Measurements from ENCODE around the gene CHRDL1.
"Not testable (repeated sequence)": the region's sequence is repeated elsewhere in the genome, so short reads cannot be mapped to it uniquely, and the experiment has no call there.

CHRDL1 gene, protein sequence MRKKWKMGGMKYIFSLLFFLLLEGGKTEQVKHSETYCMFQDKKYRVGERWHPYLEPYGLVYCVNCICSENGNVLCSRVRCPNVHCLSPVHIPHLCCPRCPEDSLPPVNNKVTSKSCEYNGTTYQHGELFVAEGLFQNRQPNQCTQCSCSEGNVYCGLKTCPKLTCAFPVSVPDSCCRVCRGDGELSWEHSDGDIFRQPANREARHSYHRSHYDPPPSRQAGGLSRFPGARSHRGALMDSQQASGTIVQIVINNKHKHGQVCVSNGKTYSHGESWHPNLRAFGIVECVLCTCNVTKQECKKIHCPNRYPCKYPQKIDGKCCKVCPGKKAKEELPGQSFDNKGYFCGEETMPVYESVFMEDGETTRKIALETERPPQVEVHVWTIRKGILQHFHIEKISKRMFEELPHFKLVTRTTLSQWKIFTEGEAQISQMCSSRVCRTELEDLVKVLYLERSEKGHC

DNA sequence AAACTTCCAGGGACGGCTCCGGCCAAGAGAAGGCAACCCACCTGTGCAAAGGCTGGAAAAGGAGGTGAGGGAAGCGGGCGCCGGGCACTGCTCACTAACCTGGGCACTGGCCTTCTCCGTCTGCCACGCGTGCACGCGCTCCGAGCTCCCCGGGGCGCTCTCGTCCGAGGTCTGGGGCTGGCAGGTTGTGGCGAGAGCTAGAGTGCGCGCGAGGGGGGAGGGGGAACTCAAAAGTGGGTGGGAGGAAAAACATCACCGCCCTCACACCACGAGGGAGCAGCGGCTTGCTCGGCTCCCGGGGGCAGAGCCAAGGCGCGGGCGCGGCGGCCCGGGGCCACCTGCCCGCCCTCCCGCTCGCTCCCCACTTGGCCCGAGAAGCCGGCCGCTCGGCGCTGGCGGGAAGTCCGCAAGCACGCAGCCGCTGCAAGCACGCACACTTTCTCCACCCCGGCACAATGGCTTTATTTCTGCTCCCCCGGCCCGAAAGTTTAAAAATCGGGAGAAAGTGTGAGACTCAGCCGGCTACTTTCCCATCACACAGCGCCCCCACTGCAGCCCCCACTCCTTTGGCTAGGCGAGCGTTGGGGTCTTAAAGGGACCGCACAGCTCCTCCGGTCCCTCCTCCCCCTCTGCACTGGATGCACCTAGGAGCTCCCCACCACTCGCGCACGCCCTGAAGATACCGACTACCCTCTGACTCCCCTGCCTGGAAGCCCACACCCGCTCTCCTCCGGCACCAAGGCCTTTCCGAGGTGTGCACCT lies at the start of gene CHRDL1:
Gene CHRDL1, minus strand, starts transcription at position 173 of the 762 bp plus-strand sequence. CDS start 3,636 bp downstream, outside the sequence.
- DNase-seq, result no peak

GRCh38 chrX:110836982-110837381 lies 41.4 kb upstream of the CHRDL1 start:
- no peak for DNase-seq

DNA sequence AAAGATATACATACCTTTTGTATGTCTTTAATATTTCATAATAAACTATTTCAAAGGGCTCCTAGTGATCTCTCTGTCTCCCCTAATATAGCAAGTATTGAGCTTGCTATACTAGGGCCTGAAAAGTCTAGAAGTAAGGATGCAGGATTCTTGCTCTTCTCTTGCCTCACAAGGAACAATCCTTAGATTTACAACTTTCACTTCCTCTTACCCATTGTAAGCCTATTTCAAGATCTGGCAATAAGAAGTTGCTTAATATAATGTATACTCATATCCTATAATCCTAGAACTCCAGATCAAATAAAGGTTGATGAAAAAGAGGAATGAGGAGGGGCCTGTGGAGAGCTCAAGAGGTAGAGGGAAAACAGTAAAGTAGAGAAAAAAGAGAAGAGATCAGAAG lies 40.8 kb upstream of the CHRDL1 start:
- DNase-seq, result no peak

DNA sequence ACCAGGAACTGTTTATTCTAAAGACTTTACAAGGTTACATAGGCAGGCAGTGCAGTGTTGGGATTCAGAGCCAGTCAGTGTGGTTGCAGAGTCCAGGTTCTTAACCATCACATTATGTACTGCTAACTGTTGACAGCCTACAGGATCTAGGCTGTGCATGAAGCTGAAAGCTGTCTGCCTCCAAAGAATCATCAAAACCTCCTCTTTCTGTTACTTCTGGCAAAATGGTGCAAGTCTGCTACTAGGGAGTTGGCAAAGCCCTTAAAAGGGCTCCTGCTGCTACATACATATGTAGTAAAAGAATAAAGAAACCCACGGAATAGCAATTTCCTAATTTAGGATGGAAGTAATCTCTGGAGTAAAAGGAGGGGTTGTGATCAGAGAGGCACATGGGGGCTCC lies 40.4 kb upstream of the CHRDL1 start:
- DNase-seq, result no peak

DNA sequence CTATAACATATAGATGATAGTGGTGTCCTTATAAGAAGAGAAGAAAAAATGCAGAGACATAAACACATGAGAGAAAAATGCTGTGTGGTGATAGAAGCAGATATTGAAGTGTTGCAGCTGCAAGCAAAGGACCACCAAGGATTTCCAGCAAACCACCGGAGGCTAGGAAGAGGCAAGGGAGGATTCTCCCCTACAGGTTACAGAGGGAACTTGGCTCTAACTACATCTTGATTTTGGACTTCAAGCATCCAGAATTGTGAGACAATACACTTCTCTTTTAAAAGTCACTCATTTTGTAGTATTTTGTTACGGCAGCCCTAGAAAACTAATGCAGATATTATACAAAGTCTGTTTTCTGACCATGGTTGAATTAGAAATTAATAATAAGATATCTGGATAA lies 30.4 kb upstream of the CHRDL1 start:
- no peak for DNase-seq

- not testable (repeated sequence) for DNase-seq
Observed at GRCh38 chrX:110816543-110816942, 20.9 kb upstream of the CHRDL1 start.

- DNase-seq, result no peak
Observed at GRCh38 chrX:110806145-110806544, 10.5 kb upstream of the CHRDL1 start.

DNA sequence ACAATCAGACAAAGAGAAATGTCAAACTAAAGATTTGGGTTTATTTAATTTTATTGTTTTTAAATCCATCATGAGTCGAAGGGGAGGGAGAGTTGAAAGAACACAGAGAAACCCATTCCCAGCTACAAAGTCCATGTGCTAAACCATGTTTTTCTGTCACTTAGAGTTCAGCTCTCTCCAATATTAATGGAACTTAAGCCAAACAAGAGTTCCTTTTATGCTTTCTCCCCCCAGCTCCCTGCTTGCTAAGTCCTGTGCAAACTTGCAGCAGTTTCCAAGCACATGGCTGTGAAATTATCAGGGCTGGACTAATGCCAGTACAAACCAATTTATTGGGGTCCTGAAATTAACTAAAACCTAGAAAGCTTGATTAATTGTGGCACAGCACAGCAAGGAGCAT lies 9.7 kb upstream of the CHRDL1 start:
- DNase-seq, result no peak

DNA sequence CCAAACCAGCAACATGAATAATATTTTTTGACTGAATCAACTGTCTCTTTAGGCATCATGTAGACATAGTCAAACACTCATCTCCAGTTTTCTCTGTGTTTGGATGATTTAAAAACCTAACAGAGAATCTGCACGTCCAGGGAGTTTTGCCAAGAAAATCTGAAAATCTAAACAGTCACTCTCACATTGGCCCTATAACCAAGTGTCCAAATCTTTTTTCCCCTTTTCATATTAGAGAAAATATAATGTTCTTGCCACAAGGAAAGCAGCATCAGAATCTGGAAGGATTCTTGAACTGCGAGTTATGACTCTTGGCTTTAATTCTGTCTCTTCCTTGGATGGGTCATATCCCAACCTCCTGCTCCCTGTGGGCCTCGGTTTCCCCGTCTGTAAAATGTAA lies 8.8 kb upstream of the CHRDL1 start:
- DNase-seq, result no peak

GRCh38 chrX:110803506-110803905 lies 7.9 kb upstream of the CHRDL1 start:
- DNase-seq, result no peak

- DNase-seq, result no peak
Observed at GRCh38 chrX:110796407-110796697, 735 bp upstream of the CHRDL1 start.

DNA sequence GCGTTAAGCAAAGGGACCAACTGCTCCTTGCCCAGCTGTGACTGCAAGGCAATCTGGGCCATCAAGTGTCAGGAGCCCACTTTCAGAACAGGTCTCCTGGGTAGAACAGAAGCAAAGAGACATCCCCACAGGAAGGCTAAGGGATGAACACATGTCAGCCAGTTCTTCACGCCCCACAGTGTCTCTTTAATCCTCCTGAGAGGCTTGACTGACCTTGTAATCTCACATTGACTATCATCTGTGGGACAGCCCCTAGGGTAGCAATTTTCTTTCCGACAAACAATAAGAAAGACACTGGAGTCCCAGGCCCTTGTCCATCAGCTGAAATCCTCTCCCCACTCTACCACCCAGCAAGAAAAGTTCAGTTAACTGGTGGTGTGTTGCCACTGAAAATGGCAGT lies 1.0 kb downstream of the CHRDL1 start:
- DNase-seq, result no peak

DNA sequence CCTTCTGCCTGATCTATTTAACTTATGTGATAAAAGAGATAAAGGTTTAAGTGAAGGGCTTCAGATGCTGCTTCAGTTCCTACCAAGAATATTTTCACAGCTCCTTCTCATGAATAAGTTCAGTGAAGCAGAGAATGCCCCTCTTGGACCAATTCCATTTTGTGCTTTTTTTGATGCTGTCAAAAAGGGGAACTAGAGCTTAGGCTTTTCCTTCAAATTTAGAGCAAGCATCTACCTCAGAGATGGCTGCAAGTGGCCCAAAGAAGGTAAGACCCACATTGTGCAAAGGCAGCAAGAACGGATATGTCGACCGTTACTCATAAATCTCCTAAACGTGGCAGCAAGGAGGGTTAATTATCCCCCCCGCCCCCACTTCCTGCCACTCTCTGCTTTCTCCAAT lies 4.5 kb downstream of the CHRDL1 start:
- no peak for DNase-seq

DNA sequence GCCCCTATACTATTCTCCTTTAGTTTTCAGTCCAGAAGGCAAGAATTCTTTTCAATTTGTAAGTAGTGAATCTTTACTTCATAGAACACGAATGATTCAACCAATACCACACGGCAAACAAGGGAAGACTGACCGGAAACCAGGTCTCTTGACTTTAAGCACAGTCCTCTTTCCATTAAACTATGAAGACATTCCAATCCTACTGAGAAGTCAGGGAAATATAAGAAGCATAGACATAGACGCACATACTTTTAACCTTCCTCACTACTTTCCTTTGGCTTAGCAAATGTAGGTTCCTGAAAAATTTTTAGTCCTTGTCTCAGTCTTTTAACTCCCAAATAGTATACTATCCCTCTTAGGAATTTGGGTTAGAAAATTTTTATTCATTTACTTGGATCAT lies 9.1 kb downstream of the CHRDL1 start:
- DNase-seq, result no peak

- DNase-seq, result no peak
Observed at GRCh38 chrX:110759785-110760184, 35.8 kb downstream of the CHRDL1 start.

GRCh38 chrX:110758781-110759422 lies 36.7 kb downstream of the CHRDL1 start:
- DNase-seq, result no peak

GRCh38 chrX:110755611-110756010 lies 40.0 kb downstream of the CHRDL1 start:
- DNase-seq, result no peak

DNA sequence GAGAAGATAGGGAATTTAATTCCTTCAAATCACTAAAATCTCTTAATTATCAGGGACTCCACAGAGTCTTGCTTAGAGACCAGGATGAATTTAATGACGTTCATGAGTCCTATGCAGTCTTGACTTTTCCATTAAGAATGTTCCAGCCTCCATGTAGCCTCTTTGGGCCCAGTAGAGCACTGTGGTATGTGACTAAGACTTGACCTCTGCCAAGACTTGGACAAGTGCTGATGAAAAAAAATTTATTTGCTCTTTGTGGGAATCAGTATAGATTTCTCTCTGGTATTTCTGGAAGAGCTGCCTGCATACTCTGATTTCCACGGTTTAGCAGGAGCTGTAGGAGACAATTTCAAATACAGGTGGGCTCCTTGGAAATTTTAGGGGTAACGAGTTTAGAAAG lies 40.6 kb downstream of the CHRDL1 start:
- DNase-seq, result no peak

DNA sequence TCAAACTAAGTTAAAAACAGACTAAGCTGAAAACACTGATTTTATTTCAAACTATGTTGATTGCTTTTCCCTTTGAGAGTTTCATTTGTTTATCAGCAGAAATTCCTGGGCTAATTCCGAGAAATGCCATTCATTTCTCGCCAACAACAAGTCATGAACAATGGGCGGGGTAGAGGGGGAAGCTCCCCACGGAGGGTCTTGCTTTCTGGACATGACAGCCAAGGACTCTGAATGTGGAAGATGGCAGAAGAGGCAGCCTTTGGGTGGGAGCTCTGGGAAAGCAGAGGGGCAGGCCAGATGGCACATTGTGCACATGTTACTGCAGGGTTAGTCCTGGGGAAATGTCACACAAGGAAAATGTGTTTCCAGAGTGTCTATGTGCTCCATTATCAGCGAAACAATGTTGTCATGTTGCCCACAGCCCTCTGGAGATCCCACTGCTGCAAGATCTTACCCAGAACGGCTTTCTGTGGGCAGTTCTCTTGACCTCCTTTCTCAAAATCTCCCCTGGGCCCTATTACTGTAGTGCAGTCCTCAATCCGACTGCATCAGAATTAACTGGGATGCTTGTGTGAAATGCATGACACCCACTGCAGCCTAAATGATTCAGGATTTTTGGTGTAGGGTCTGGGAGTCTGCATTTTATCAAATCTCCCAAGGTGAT lies 45.0 kb downstream of the CHRDL1 start:
- no peak for DNase-seq

DNA sequence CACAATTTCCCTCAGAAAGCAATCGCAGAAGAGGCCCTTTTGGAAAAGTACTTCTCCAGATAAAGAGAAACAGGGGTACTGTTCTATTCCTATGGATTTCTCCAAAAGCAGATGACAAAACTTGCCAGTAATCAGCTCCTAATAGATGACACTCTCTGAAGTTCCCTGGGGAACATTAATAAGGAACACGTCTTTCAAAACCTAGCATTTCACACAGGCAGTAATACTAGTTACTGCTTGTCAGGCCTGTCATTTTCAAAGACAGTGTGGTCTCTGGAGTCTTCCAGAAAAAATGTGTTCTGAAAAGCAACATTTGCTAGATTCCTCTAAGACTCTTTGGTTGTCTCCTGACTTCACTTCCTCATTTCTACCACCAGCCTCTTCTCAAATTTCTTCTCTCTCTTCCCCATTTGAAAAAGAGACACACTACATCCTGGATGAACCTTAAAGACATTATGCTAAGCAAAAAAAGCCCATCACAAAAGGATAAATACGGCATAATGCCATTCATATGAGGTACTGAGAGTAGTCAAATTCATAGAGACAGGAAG lies 47.3 kb downstream of the CHRDL1 start:
- no peak for DNase-seq

- DNase-seq, result no peak
Observed at GRCh38 chrX:110746014-110746413, 49.6 kb downstream of the CHRDL1 start.

- no peak for DNase-seq
Observed at GRCh38 chrX:110745288-110745687, 50.3 kb downstream of the CHRDL1 start.
